B cell (primary cell): ENCODE results near the gene DYNC1I1.

Experiments
- CTCF ChIP-seq: fragments of 200-600 bp; IDR thresholded peaks from one replicate; pipeline ENCODE4 v1.8.0; 2022; ENCODE audit warnings: antibody characterized with exemption, mild to moderate bottlenecking
- EZH2 ChIP-seq: IDR thresholded peaks from 2 replicates; pipeline ENCODE4 v1.6.1; 2012; ENCODE audit warnings: borderline replicate concordance, low read depth, mild to moderate bottlenecking, moderate library complexity, low read length; ENCODE audit not compliant: insufficient read depth, poor library complexity, severe bottlenecking

GRCh38 chr7:95963446-95963990 is 191.2 kb downstream of the DYNC1I1 start:
- TF ChIP-seq CTCF (no peak), EZH2 (no peak)
